ENCODE measurements around the gene PRRC2A.

Gene PRRC2A

GRCh38 chr6:31634131-31634530 is 13.6 kb downstream of the PRRC2A start:
- Histone ChIP-seq H3K36me3 (replicated peaks in 1 of 2; ENCODE audit: control insufficient read depth in 2 of 2, insufficient read depth in 2 of 2, low read length in 2 of 2) (peaks cover 69 to 99% of the 10 kb centered on the region in 2 donors), H3K23ac (ENCODE audit: low read depth, low read length, poor library complexity) (no peak overlapping the region), H2AK5ac (ENCODE audit: low read depth, low read length) (no peak overlapping the region), H3K4me2 (ENCODE audit: insufficient read depth, low read length, poor library complexity, severe bottlenecking) (no peak overlapping the region), H2BK5ac (ENCODE audit: low read length) (no peak overlapping the region), H3K4me1 (ENCODE audit: control insufficient read depth in 2 of 2, insufficient read depth in 1 of 2, low read depth in 1 of 2, low read length in 2 of 2) (no peaks in the 10 kb centered on the region), H3K4me3 (ENCODE audit: low read length in 2 of 2) (no peak overlapping the region), H2AFZ (ENCODE audit: low read length) (no peak overlapping the region), H3K9me3 (replicated peaks in 1 of 2; ENCODE audit: control insufficient read depth in 2 of 2, insufficient read depth in 1 of 2, low read depth in 1 of 2, low read length in 2 of 2) (no peaks in the 10 kb centered on the region), H2BK120ac (ENCODE audit: low read depth, low read length) (no peak overlapping the region), H4K8ac (ENCODE audit: low read depth, low read length) (no peak overlapping the region), H3K27me3 (ENCODE audit: control insufficient read depth in 3 of 3, insufficient read depth in 3 of 3, low read depth in 1 of 3, low read length in 3 of 3) (no peaks in the 10 kb centered on the region), H2BK15ac (ENCODE audit: low read length) (no peak overlapping the region), H3K14ac (ENCODE audit: low read length) (no peak overlapping the region), H3K9ac (ENCODE audit: low read depth, low read length, poor library complexity) (no peak overlapping the region), H3K79me1 (ENCODE audit: low read depth, low read length) (peaks cover 10% of the 10 kb centered on the region), H2BK12ac (ENCODE audit: low read length) (no peak overlapping the region), H3K18ac (ENCODE audit: low read length) (no peak overlapping the region), H4K91ac (ENCODE audit: low read depth, low read length, poor library complexity) (no peak overlapping the region), H3K27ac (replicated peaks; ENCODE audit: low read length) (no peak overlapping the region), H3K4ac (ENCODE audit: low read length) (no peak overlapping the region)
- no peak for DNase-seq (ENCODE audit: low spot score)
- WGBS, 2 donors (ENCODE audit: extremely low coverage in 2 of 2, insufficient read length in 2 of 2, insufficient replicate concordance in 1 of 2) = no CpG with 5 or more reads among the region's 3 CpGs

- no CpG with 5 or more reads among the region's 11 CpGs for WGBS, 2 donors (ENCODE audit: extremely low coverage in 2 of 2, insufficient read length in 2 of 2, insufficient replicate concordance in 1 of 2)
- no peaks in the 10 kb centered on the region for H3K4me1 ChIP-seq (ENCODE audit: control insufficient read depth in 2 of 2, insufficient read depth in 1 of 2, low read depth in 1 of 2, low read length in 2 of 2)
- no peak overlapping the region for H2AK5ac ChIP-seq (ENCODE audit: low read depth, low read length)
- no peak overlapping the region for H3K18ac ChIP-seq (ENCODE audit: low read length)
- no peak overlapping the region for H2BK5ac ChIP-seq (ENCODE audit: low read length)
- H3K4me3 ChIP-seq (ENCODE audit: low read length in 2 of 2) = no peak overlapping the region
- no peak overlapping the region for H4K91ac ChIP-seq (ENCODE audit: low read depth, low read length, poor library complexity)
- no peak overlapping the region for H3K27ac ChIP-seq (replicated peaks; ENCODE audit: low read length)
- H2AFZ ChIP-seq (ENCODE audit: low read length) = no peak overlapping the region
- no peaks in the 10 kb centered on the region for H3K9me3 ChIP-seq (replicated peaks in 1 of 2; ENCODE audit: control insufficient read depth in 2 of 2, insufficient read depth in 1 of 2, low read depth in 1 of 2, low read length in 2 of 2)
- H3K4ac ChIP-seq (ENCODE audit: low read length) = no peak overlapping the region
- H3K79me1 ChIP-seq (ENCODE audit: low read depth, low read length) = peaks cover 10% of the 10 kb centered on the region
- H2BK120ac ChIP-seq (ENCODE audit: low read depth, low read length) = no peak overlapping the region
- no peak overlapping the region for H2BK12ac ChIP-seq (ENCODE audit: low read length)
- no peak overlapping the region for H3K9ac ChIP-seq (ENCODE audit: low read depth, low read length, poor library complexity)
- DNase-seq (ENCODE audit: low spot score) = no peak
- no peaks in the 10 kb centered on the region for H3K27me3 ChIP-seq (ENCODE audit: control insufficient read depth in 3 of 3, insufficient read depth in 3 of 3, low read depth in 1 of 3, low read length in 3 of 3)
- no peak overlapping the region for H3K23ac ChIP-seq (ENCODE audit: low read depth, low read length, poor library complexity)
- no peak overlapping the region for H3K4me2 ChIP-seq (ENCODE audit: insufficient read depth, low read length, poor library complexity, severe bottlenecking)
- no peak overlapping the region for H3K14ac ChIP-seq (ENCODE audit: low read length)
- no peak overlapping the region for H2BK15ac ChIP-seq (ENCODE audit: low read length)
- H3K36me3 ChIP-seq (replicated peaks in 1 of 2; ENCODE audit: control insufficient read depth in 2 of 2, insufficient read depth in 2 of 2, low read length in 2 of 2) = peaks cover 72 to 99% of the 10 kb centered on the region in 2 donors
- H4K8ac ChIP-seq (ENCODE audit: low read depth, low read length) = no peak overlapping the region
These were observed 14.6 kb downstream of the PRRC2A start for GRCh38 chr6:31634969-31635575.

- Histone ChIP-seq H3K14ac (ENCODE audit: low read length) (no peak overlapping the region), H3K27me3 (ENCODE audit: control insufficient read depth in 3 of 3, insufficient read depth in 3 of 3, low read depth in 1 of 3, low read length in 3 of 3) (no peaks in the 10 kb centered on the region), H4K8ac (ENCODE audit: low read depth, low read length) (no peak overlapping the region), H3K18ac (ENCODE audit: low read length) (no peak overlapping the region), H4K91ac (ENCODE audit: low read depth, low read length, poor library complexity) (no peak overlapping the region), H3K4me2 (ENCODE audit: insufficient read depth, low read length, poor library complexity, severe bottlenecking) (no peak overlapping the region), H2BK5ac (ENCODE audit: low read length) (no peak overlapping the region), H3K4me1 (ENCODE audit: control insufficient read depth in 2 of 2, insufficient read depth in 1 of 2, low read depth in 1 of 2, low read length in 2 of 2) (no peaks in the 10 kb centered on the region), H3K4ac (ENCODE audit: low read length) (no peak overlapping the region), H3K9me3 (replicated peaks in 1 of 2; ENCODE audit: control insufficient read depth in 2 of 2, insufficient read depth in 1 of 2, low read depth in 1 of 2, low read length in 2 of 2) (no peaks in the 10 kb centered on the region), H3K23ac (ENCODE audit: low read depth, low read length, poor library complexity) (peak overlapping the region; percentile 52), H2BK12ac (ENCODE audit: low read length) (no peak overlapping the region), H2AK5ac (ENCODE audit: low read depth, low read length) (no peak overlapping the region), H3K79me1 (ENCODE audit: low read depth, low read length) (peaks cover 8% of the 10 kb centered on the region), H3K9ac (ENCODE audit: low read depth, low read length, poor library complexity) (no peak overlapping the region), H3K27ac (replicated peaks; ENCODE audit: low read length) (no peak overlapping the region), H2AFZ (ENCODE audit: low read length) (no peak overlapping the region), H2BK15ac (ENCODE audit: low read length) (no peak overlapping the region), H2BK120ac (ENCODE audit: low read depth, low read length) (no peak overlapping the region), H3K4me3 (ENCODE audit: low read length in 2 of 2) (no peak overlapping the region), H3K36me3 (replicated peaks in 1 of 2; ENCODE audit: control insufficient read depth in 2 of 2, insufficient read depth in 2 of 2, low read length in 2 of 2) (peaks cover 79 to 99% of the 10 kb centered on the region in 2 donors)
- DNase-seq (ENCODE audit: low spot score) = no peak
- no CpG with 5 or more reads among the region's 27 CpGs for WGBS, 2 donors (ENCODE audit: extremely low coverage in 2 of 2, insufficient read length in 2 of 2, insufficient replicate concordance in 1 of 2)
These were observed 16.4 kb downstream of the PRRC2A start for GRCh38 chr6:31636698-31637596.

- WGBS, 2 donors (ENCODE audit: extremely low coverage in 2 of 2, insufficient read length in 2 of 2, insufficient replicate concordance in 1 of 2) = no CpG with 5 or more reads among the region's 9 CpGs
- Histone ChIP-seq H3K18ac (ENCODE audit: low read length) (no peak overlapping the region), H2BK12ac (ENCODE audit: low read length) (no peak overlapping the region), H3K9me3 (replicated peaks in 1 of 2; ENCODE audit: control insufficient read depth in 2 of 2, insufficient read depth in 1 of 2, low read depth in 1 of 2, low read length in 2 of 2) (no peaks in the 10 kb centered on the region), H3K79me1 (ENCODE audit: low read depth, low read length) (no peaks in the 10 kb centered on the region), H2BK120ac (ENCODE audit: low read depth, low read length) (no peak overlapping the region), H2BK5ac (ENCODE audit: low read length) (no peak overlapping the region), H3K9ac (ENCODE audit: low read depth, low read length, poor library complexity) (no peak overlapping the region), H3K27ac (replicated peaks; ENCODE audit: low read length) (no peak overlapping the region), H3K36me3 (replicated peaks in 1 of 2; ENCODE audit: control insufficient read depth in 2 of 2, insufficient read depth in 2 of 2, low read length in 2 of 2) (peaks cover 75 to 97% of the 10 kb centered on the region in 2 donors), H2AFZ (ENCODE audit: low read length) (no peak overlapping the region), H3K4me1 (ENCODE audit: control insufficient read depth in 2 of 2, insufficient read depth in 1 of 2, low read depth in 1 of 2, low read length in 2 of 2) (no peaks in the 10 kb centered on the region), H4K91ac (ENCODE audit: low read depth, low read length, poor library complexity) (no peak overlapping the region), H2AK5ac (ENCODE audit: low read depth, low read length) (no peak overlapping the region), H2BK15ac (ENCODE audit: low read length) (no peak overlapping the region), H3K4me3 (ENCODE audit: low read length in 2 of 2) (no peak overlapping the region), H4K8ac (ENCODE audit: low read depth, low read length) (no peak overlapping the region), H3K27me3 (ENCODE audit: control insufficient read depth in 3 of 3, insufficient read depth in 3 of 3, low read depth in 1 of 3, low read length in 3 of 3) (no peaks in the 10 kb centered on the region), H3K14ac (ENCODE audit: low read length) (no peak overlapping the region), H3K23ac (ENCODE audit: low read depth, low read length, poor library complexity) (no peak overlapping the region), H3K4ac (ENCODE audit: low read length) (no peak overlapping the region), H3K4me2 (ENCODE audit: insufficient read depth, low read length, poor library complexity, severe bottlenecking) (no peak overlapping the region)
- no peak for DNase-seq (ENCODE audit: low spot score)
These were observed 18.5 kb downstream of the PRRC2A start for GRCh38 chr6:31639043-31639442.
